ENCODE data around the gene DPP8. TPM values are rescaled to one million over a fixed set of nuclear protein-coding genes. Genes with fewer than 3 reads are reported as not detected.

The DPP8 gene
- polyA plus RNA-seq (2011; rRNA removed) (41.8 and 43.3 TPM in 2 replicates), polyA plus RNA-seq (2017; fragmentation: RNase III; extraction: RNeasy Plus Mini Kit Qiagen cat#74134 plus additional on column Dnase treatment) (24.4 to 26.6 TPM (median 25.6 TPM) in 3 replicates), polyA minus RNA-seq (2011; rRNA and poly(A)+ RNA removed) (28.4 and 28.6 TPM in 2 replicates)
- polyA plus RNA-seq (2012; cell fraction: cytosol; rRNA removed) = 12.6 and 13.1 TPM in 2 replicates
- polyA plus RNA-seq (2012; cell fraction: nucleus; rRNA removed) = 7.5 and 8.9 TPM in 2 replicates

- under 1% methylated on average over 45 of the region's 75 CpGs for WGBS (ENCODE audit: missing lambda C conversion rate)
These were observed at the start of gene DPP8 for GRCh38 chr15:65516997-65517865. Gene DPP8 (minus strand): TSS chr15:65517689. CDS start chr15:65512553, 5,136 bp downstream.

More at GRCh38 chr15:65516997-65517865, at the start of gene DPP8:
- Histone ChIP-seq H3K4me3 (peak within 1 kb of the TSS; percentile 84), H3K27ac (peak within 1 kb of the TSS; percentile 93 to 97), H3K4me2 (peak within 1 kb of the TSS; percentile 97), H3K4me1 (peaks cover 19% of the 10 kb centered on the region), H3K9me3 (no peaks in the 10 kb centered on the region)
- TF ChIP-seq GATA3 (IDR thresholded peaks at IDR 0.05; ENCODE audit: borderline replicate concordance) (peak; percentile 42; the same call in 1 of the 2 replicates), SMC3 (IDR thresholded peaks at IDR 0.05) (peak; percentile 52), ATOH8 (CRISPR knock-in tag; IDR thresholded peaks at IDR 0.05; ENCODE audit: low read depth) (no peak), E2F6 (IDR thresholded peaks at IDR 0.05; ENCODE audit: borderline replicate concordance, low read depth) (0 out of 2 replicates have a peak, but pooled peaks have one; percentile 10), TFCP2L1 (CRISPR knock-in tag; IDR thresholded peaks at IDR 0.05) (peak; percentile 71; the same call in 1 of the 2 replicates), HMGXB4 (CRISPR knock-in tag; IDR thresholded peaks at IDR 0.05; ENCODE audit: borderline replicate concordance) (peak; percentile 53; the same call in 1 of the 2 replicates), HOXB5 (CRISPR knock-in tag; IDR thresholded peaks at IDR 0.05) (no peak), ZFP36 (IDR thresholded peaks at IDR 0.05; ENCODE audit: borderline replicate concordance, partially characterized antibody) (no peak), RAD21 (conservative IDR thresholded peaks at IDR 0.05 in 1 of 2, IDR thresholded peaks at IDR 0.05 in 1 of 2) (peak; percentile 19 to 43; a peak in 1 of 5 replicates), POLR2A (IDR thresholded peaks at IDR 0.05; ENCODE audit: low read length) (peak; percentile 69), RFX5 (IDR thresholded peaks at IDR 0.05) (no peak), ELK1 (IDR thresholded peaks at IDR 0.05; ENCODE audit: low read depth, low read length) (peak; percentile 53; the same call in 1 of the 2 replicates), KDM5A (IDR thresholded peaks at IDR 0.05) (peak; percentile 85), ZSCAN20 (CRISPR knock-in tag; IDR thresholded peaks at IDR 0.05) (no peak), JUN (IDR thresholded peaks at IDR 0.05) (peak; percentile 78 to 98; a peak in 4 of 5 replicates), CEBPB (IDR thresholded peaks at IDR 0.05) (no peak), PBX3 (IDR thresholded peaks at IDR 0.05) (no peak), PHF8 (IDR thresholded peaks at IDR 0.05; ENCODE audit: borderline replicate concordance, low read depth) (peak; percentile 93)
- TF ChIP-seq, protein P1, sequence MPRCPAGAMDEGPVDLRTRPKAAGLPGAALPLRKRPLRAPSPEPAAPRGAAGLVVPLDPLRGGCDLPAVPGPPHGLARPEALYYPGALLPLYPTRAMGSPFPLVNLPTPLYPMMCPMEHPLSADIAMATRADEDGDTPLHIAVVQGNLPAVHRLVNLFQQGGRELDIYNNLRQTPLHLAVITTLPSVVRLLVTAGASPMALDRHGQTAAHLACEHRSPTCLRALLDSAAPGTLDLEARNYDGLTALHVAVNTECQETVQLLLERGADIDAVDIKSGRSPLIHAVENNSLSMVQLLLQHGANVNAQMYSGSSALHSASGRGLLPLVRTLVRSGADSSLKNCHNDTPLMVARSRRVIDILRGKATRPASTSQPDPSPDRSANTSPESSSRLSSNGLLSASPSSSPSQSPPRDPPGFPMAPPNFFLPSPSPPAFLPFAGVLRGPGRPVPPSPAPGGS (IDR thresholded peaks at IDR 0.05) = peak; percentile 77; the same call in 2 of the 3 replicates
- TF ChIP-seq, protein P2, sequence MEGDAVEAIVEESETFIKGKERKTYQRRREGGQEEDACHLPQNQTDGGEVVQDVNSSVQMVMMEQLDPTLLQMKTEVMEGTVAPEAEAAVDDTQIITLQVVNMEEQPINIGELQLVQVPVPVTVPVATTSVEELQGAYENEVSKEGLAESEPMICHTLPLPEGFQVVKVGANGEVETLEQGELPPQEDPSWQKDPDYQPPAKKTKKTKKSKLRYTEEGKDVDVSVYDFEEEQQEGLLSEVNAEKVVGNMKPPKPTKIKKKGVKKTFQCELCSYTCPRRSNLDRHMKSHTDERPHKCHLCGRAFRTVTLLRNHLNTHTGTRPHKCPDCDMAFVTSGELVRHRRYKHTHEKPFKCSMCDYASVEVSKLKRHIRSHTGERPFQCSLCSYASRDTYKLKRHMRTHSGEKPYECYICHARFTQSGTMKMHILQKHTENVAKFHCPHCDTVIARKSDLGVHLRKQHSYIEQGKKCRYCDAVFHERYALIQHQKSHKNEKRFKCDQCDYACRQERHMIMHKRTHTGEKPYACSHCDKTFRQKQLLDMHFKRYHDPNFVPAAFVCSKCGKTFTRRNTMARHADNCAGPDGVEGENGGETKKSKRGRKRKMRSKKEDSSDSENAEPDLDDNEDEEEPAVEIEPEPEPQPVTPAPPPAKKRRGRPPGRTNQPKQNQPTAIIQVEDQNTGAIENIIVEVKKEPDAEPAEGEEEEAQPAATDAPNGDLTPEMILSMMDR (IDR thresholded peaks at IDR 0.05) = peak; percentile 97
- TF ChIP-seq, protein P3, sequence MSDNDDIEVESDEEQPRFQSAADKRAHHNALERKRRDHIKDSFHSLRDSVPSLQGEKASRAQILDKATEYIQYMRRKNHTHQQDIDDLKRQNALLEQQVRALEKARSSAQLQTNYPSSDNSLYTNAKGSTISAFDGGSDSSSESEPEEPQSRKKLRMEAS (IDR thresholded peaks at IDR 0.05) = peak; percentile 87
- ChIA-PET POLR2A (interaction anchor here (0.6 to 1.0 kb wide), 20 partner anchors 10 to 920 kb away, joined by 3 to 23 read pairs (median 4); partner anchors contain the start of genes HACD3, INTS14 and PDCD7), CTCF (interaction anchor here (0.6 to 1.7 kb wide), 17 partner anchors 8 to 770 kb away, joined by 3 to 7 read pairs (median 3); no protein-coding TSS in a partner anchor)
- FAIRE-seq (peak; percentile 56), ATAC-seq (peak; percentile 97 to 99), DNase-seq (ENCODE audit: low read depth in 1 of 2, low spot score in 1 of 2) (peak; percentile 95 to 98)

Data from A549 (cell line).